Panc1 (cell line): Measurements from ENCODE around the gene KLF9.

Experiments
- CTCF ChIP-seq: fragments of 450-650 bp; IDR thresholded peaks from 2 replicates; pipeline ENCODE4 v1.5.1; 2017; ENCODE audit warnings: mild to moderate bottlenecking
- POLR2AphosphoS5 ChIP-seq: IDR thresholded peaks from 2 replicates; pipeline ENCODE4 v1.6.1; 2012; ENCODE audit warnings: mild to moderate bottlenecking, low read depth, low read length, moderate library complexity

DNA sequence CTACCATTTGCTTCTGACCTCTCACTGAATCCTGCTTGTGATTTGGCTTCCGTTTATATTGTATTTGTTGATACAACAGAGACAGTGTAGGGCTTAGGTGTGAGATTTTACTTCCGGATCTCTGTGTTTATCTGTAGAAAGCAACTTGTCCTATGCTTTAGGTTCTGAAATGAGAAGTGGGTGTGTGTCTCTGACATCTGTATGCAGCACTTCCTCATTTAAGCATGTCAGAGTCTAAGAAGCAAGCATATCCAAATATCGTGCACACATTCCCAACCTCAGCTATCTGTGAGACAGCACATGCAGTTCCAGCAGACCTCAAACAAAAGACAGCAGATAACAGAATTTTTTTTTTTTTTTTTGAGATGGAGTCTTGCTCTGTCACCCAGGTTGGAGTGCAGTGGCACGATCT is 16.3 kb downstream of the KLF9 start:
- no peak for TF ChIP-seq CTCF
- TF ChIP-seq POLR2AphosphoS5: no peak
